GM21737 (cell line): ENCODE measurements around the gene DNMT3A.

Source experiments
- ATAC-seq: cut with Tn5 transposase; IDR thresholded peaks from one replicate; pipeline ENCODE4 v1.9.1; 2021; ENCODE audit warnings: mild to moderate bottlenecking, moderate library complexity; ENCODE audit not compliant: unreplicated experiment

Gene DNMT3A

GRCh38 chr2:25347205-25347815 lies 5.6 kb upstream of the DNMT3A start:
- no peak for ATAC-seq

DNA sequence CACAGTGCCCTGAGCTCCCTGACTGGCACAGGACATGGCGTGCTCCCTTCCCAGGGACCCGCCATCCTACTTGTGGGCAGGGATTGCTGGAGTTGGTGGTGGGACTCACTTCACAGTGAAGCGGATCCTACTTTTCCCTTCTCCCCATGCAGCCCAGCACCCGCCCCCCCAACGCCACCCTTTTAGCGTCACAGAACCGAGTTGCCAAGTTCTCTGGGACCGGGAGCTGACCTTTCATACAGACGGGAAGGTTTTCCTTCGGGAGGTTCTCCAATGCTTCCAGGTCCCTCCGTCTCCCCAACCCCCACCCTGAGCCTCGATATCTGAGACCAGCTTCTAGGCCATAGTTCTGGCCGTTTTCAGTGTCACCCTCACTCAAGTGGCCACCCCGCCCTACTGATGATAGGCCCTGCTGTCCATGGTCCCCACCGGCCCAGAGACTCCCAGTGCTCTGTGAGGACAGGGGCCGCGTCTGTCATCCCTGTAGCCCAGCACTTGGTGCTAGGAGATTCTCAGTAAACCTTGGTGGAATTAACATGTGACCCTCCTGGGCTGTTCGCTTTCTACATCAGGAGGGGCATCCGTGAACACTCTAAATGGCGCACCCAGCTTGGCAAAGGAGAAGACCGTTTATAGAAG lies 1.6 kb upstream of the DNMT3A start:
- ATAC-seq = no peak

DNA sequence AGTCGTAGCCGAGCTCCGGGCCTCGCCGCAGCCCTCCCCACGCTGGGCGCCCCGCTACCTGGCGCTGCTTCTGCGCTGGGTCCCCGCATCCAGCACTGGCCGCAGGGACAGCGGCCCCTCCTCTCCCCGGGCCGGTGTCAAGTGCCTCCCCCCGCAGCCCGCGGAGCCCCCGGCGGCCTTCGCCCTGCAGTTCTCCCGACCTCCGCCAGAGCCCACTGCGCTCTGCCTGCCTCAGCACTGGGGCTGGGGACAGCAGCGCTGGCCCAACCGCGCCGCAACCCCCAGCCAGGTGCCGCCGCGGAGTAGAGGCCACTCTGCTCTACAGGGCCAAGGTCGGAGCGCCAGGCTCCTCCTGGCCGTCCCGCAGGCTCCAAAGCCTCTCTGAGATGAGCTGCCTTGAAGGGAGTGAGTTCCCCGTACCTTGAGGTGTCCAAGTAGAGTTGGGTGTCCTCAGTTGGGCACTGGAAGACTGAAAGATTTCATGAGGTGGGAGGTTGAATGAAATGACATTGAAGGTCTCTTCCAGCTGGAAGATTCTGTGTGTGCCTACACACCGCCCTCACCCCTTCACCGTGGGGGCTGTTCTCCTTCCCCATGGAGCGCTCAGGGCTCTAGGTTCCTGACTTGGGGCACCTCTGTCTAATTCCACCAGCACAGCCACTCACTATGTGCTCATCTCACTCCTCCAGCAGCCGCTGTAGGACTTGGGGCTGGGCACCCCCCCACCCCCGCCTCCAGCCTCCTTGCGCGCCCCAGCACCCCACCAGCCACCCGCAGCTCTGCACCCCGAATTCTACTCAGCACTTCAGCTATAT lies 854 bp upstream of the DNMT3A start:
- ATAC-seq = peak; percentile 82

- peak; percentile 12 for ATAC-seq
Measured at GRCh38 chr2:25341011-25341727, 556 bp downstream of the DNMT3A start.

GRCh38 chr2:25340181-25340921 lies 1.4 kb downstream of the DNMT3A start:
- peak; percentile 3 for ATAC-seq

GRCh38 chr2:25339791-25340180 lies 1.9 kb downstream of the DNMT3A start:
- no peak for ATAC-seq

DNA sequence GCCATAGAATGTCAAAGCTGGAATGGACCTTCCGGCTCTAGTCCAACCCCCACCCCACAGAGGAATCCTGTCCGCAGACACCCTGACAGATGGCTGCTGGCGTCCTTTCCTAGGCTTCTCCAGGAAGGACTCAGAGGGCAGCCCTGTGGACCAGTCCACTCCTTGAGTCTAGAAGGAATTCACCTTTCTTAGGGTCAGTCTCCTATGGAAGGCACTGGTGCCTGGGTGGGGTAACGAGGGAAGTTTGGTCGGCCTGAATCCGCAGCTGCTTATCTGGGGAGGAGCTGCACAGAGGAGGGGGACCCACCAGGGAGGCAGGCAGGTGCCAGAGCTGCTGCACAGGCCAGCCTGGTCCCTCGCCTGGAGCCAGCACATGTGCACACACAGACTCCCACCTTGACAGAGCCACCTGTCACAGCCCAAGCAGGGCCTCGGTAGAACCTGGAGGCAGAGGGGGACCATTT lies 2.5 kb downstream of the DNMT3A start:
- no peak for ATAC-seq

DNA sequence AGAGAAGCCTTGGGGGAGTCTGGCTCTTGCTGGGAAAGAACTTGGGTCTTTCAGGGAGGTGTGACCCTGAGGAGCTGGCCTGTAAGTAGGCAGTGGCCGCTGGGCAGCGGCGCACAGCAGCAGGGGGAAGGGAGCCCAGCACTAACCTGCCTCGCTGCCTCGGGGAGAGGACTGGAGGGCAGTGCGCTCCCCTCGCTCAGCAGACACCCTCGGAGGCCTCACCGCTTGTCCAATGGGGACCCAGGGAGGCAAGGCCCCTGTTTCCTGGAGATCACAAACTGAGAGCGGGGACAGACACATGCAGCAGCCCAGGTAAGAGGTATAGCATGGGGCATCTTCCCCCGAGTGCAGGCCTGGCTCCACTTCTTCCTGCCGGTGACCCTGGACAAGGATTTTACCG lies 3.3 kb downstream of the DNMT3A start:
- no peak for ATAC-seq

DNA sequence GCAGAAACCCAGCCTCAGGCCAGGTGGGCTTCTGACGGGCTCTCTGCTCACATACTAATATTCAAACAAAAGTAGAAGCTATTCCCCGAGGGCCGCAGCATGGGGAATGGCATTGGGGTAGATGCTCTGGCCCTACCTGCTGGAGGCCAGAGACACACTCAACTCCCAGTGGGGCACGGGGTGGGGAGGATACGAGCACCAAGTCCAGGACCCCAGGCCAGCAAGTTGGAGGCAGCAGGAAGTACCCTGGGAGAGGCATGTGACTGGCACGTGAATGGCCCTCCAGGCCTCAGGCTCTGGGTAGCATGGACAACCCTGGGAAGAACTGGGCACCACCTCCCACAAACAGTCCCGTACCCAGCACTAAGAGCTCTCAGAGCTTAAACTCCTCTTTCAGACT lies 3.8 kb downstream of the DNMT3A start:
- ATAC-seq = no peak

DNA sequence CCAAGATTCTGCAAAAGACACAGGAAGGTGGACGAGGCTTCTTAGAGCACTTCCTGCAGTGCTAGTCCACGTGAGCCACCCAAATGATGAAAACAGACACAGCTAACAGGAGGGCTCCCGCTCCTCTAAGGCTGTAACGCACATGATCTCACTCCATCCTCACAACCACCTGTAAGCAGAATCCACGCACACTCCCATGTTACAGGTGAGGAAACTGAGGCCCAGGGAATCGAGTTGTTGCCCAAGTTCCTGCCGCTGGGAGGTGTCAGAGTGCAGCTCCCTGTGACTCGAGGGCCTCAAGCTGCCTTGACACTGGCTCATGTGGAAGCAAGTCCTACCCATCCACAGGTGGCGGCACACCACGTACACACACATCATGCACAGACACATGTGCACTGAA lies 4.4 kb downstream of the DNMT3A start:
- ATAC-seq = no peak

DNA sequence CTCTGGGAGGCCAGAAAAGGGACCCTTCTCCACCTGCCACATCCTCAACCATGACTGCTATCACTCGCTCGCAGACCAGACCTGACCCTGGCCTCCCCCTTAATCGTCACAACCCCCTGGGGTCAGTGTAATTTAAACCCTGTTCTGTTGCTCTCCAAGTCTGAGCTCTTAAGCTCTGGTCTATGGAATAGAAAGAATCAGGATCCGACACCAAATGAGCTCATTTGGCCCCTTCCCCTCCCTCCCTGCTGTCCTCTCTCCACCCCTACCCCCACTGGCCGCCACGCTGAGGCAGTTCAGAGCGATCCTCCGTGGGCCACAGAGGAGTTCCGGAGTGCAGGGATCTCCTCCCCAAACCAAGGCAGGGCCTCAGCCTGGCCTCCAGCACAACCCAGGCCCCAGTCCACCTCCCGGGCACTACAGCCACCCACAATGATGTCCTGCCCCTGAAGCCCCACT lies 5.3 kb downstream of the DNMT3A start:
- no peak for ATAC-seq

DNA sequence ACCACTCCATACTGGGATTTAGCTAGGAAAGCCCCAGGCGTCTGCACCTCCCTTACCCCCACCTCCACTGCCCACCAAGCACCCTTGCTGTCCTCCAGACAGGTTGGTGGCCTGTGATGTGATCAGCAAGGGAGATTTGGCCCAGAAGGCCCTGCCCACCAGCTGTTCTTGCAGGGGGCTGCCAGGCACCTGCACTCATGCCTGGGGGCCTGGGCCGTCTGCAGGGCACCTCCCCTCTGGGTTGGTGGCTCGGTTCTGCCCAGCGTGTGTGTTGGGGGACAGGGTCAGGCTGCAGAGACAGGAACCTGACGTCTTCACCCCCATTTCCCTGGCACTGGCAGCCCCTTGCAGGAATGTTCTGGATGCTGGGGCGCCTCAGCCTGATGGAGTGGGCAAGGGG lies 5.8 kb downstream of the DNMT3A start:
- ATAC-seq = no peak

DNA sequence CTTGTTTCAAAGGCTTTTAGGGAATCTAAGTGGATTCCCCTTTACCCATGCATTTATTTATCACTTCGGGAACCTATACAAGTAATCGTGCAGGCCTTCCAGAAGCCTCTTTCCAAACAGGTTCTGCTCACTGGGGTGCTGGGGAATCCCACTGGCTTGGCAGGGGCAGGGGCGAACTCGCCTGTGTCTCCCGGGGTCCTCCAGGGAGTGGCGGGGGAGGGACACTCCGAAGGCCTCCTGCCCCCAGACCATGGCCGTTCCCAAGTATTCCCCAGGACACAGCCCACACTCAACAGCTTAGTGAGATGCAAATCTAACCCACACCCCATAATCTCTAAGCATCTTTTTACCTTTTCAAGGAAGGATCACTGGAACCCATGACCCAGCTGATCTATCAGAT lies 6.5 kb downstream of the DNMT3A start:
- ATAC-seq = no peak

DNA sequence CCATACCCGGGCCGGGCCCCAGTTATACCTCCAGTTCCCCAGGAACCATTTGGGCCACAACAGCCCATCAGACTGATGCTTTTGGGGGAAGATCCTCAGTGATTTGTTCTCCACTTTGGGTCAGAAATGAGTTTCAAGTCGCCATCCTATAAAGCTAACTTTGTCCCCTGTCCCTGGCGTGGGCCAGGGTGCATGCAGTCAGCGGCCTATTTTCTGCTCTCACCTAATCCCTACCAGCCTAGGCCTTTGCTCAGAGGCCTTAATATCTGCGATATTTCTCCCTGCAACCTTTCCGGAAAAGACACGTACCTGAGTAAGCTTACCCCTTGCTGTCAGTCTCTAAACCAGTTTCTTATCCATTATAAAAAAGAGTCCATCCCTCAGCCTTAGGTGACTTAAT lies 7.2 kb downstream of the DNMT3A start:
- ATAC-seq = no peak

DNA sequence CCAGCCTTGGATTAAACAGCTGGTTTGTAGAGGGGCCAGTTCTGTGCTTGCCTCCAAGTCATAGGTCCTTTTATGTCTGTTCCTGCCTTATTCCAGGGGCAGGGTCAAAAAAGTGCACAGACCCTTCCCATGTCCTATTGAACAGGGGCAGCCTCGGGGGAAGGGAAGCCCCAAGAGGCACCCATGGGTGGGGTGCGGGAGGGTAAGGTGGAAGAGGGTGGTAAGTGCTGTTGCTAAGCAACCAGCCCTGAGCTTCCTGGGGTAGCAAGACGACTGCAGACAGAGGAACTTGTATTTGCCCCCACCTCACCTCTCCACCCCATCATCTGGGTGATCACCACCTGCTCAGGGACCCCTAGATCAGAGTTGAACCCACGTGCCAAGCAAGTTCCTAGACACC lies 7.7 kb downstream of the DNMT3A start:
- no peak for ATAC-seq

- no peak for ATAC-seq
Measured at GRCh38 chr2:25332571-25332970, 9.2 kb downstream of the DNMT3A start.

DNA sequence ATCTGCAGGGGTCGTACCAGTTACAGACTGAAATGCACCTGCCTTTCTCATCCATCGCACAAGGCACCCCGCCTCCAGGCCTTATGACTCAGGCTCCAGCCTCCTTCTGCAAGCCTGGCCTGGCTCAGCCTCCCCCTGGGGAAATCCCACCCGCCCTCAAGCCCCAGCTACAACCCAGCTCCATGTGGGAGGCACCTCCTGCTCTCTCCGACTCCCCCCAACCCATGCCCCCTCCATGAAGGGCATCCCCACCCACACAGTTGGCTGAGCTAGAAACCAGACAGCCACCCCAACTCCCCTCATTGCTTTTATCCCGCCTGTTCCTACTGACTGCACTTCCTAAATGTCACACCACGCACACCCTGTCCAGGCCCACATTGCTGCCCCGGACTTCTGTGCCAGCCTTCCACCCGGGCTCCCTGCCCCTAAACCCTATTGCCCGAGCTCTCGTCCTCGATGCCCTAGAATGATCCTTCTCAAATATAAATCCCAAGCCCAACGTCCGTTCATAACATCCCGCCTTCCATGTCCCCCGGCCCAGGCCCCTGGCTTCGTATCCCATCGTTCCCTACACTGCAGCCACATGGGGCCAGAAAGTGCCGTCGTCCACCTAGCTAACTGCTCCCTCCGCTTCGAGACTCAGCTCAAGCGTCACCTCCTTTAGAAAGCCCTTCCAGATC lies 9.9 kb downstream of the DNMT3A start:
- ATAC-seq = no peak

GRCh38 chr2:25330937-25331336 lies 10.8 kb downstream of the DNMT3A start:
- no peak for ATAC-seq

DNA sequence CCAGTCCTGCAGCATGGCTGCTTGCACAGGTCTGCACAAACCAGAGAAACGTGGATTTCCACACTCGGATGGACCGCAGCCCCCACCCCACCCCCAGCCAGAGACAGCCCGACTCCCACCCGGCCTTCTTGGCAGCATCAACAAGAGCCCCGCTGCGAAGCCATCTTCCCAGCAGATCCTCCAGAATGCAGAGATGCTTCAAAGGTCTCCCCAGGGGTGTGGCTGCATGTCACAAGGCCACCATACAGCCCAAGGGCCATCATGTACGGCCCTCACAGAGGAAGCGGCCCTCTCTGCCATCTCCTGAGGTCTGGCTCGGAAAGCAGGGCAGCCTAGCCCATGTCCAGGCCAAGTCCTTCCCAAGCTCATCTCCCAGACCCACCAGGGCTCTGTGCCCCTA lies 11.5 kb downstream of the DNMT3A start:
- no peak for ATAC-seq
